ENCODE data around the gene ZNF496. TPM values are rescaled to one million over a fixed set of nuclear protein-coding genes. Genes with fewer than 3 reads are reported as not detected.
"Not testable (repeated sequence)": the region's sequence is repeated elsewhere in the genome, so short reads cannot be mapped to it uniquely, and the experiment has no call there.

The ZNF496 gene
- total RNA-seq, 1 experiment from 2014 or later, result 28.0 TPM

- no peak for DNase-seq (ENCODE audit: low read depth)
Measured at GRCh38 chr1:247359559-247359958, 27.9 kb upstream of the ZNF496 start.

- DNase-seq (ENCODE audit: low read depth), result no peak
Measured at GRCh38 chr1:247358920-247359319, 27.3 kb upstream of the ZNF496 start.

GRCh38 chr1:247357781-247358211 lies 26.1 kb upstream of the ZNF496 start:
- DNase-seq (ENCODE audit: low read depth), result peak; percentile 86

GRCh38 chr1:247357052-247357780 lies 25.5 kb upstream of the ZNF496 start:
- DNase-seq (ENCODE audit: low read depth), result peak; percentile 80

GRCh38 chr1:247355160-247355559 lies 23.5 kb upstream of the ZNF496 start:
- DNase-seq (ENCODE audit: low read depth), result not testable (repeated sequence)

GRCh38 chr1:247352175-247352574 lies 20.5 kb upstream of the ZNF496 start:
- DNase-seq (ENCODE audit: low read depth), result peak; percentile 31

GRCh38 chr1:247350587-247350986 lies 18.9 kb upstream of the ZNF496 start:
- DNase-seq (ENCODE audit: low read depth), result no peak

- DNase-seq (ENCODE audit: low read depth), result no peak
Measured at GRCh38 chr1:247347477-247348222, 16.0 kb upstream of the ZNF496 start.

- no peak for DNase-seq (ENCODE audit: low read depth)
Measured at GRCh38 chr1:247345881-247346280, 14.2 kb upstream of the ZNF496 start.

GRCh38 chr1:247343801-247344200 lies 12.1 kb upstream of the ZNF496 start:
- DNase-seq (ENCODE audit: low read depth), result no peak

- DNase-seq (ENCODE audit: low read depth), result peak; percentile 38
Measured at GRCh38 chr1:247338723-247339275, 7.1 kb upstream of the ZNF496 start.

GRCh38 chr1:247337961-247338360 lies 6.3 kb upstream of the ZNF496 start:
- DNase-seq (ENCODE audit: low read depth), result no peak

GRCh38 chr1:247337250-247337746 lies 5.6 kb upstream of the ZNF496 start:
- DNase-seq (ENCODE audit: low read depth), result peak; percentile 52

- DNase-seq (ENCODE audit: low read depth), result no peak
Measured at GRCh38 chr1:247336390-247336789, 4.7 kb upstream of the ZNF496 start.

- DNase-seq (ENCODE audit: low read depth), result no peak
Measured at GRCh38 chr1:247335882-247336281, 4.2 kb upstream of the ZNF496 start.

GRCh38 chr1:247334378-247335133 lies 2.9 kb upstream of the ZNF496 start:
- no peak for DNase-seq (ENCODE audit: low read depth)

GRCh38 chr1:247332623-247333361 lies 1.1 kb upstream of the ZNF496 start:
- no peak for DNase-seq (ENCODE audit: low read depth)

GRCh38 chr1:247332215-247332622 lies 552 bp upstream of the ZNF496 start:
- DNase-seq (ENCODE audit: low read depth), result peak; percentile 52

- peak; percentile 83 for DNase-seq (ENCODE audit: low read depth)
Measured at GRCh38 chr1:247331172-247331524, 519 bp downstream of the ZNF496 start.

GRCh38 chr1:247330548-247331171 lies 1.0 kb downstream of the ZNF496 start:
- no peak for DNase-seq (ENCODE audit: low read depth)

GRCh38 chr1:247329097-247329617 lies 2.5 kb downstream of the ZNF496 start:
- no peak for DNase-seq (ENCODE audit: low read depth)
